Lower lobe of right lung (tissue), 2 donors: ENCODE results near the gene TFPI. TPM values are rescaled to one million over a fixed set of nuclear protein-coding genes. Genes with fewer than 3 reads are reported as not detected.
"Not testable (repeated sequence)": the region's sequence is repeated elsewhere in the genome, so short reads cannot be mapped to it uniquely, and the experiment has no call there.

Experiments used
- ATAC-seq, 2 donors: fragments of 200-7000 bp; cut with Tn5 transposase; one replicate each; pipeline ENCODE4 v1.9.1; 2020 to 2022; ENCODE audit warnings: mild to moderate bottlenecking in 2 of 2, moderate library complexity in 2 of 2
- DNase-seq: peaks from one replicate; pipeline ENCODE4 v3.0.0-alpha.2; 2020
- H3K27ac ChIP-seq: fragments of 200-600 bp; one replicate; pipeline ENCODE4 v1.8.0; 2022
- H3K27me3 ChIP-seq: fragments of 200-600 bp; one replicate; pipeline ENCODE4 v1.8.0; 2022; ENCODE audit warnings: low read depth
- H3K36me3 ChIP-seq: fragments of 200-600 bp; one replicate; pipeline ENCODE4 v1.8.0; 2022; ENCODE audit warnings: mild to moderate bottlenecking
- H3K4me1 ChIP-seq: fragments of 200-600 bp; one replicate; pipeline ENCODE4 v1.8.0; 2022
- H3K4me3 ChIP-seq: fragments of 200-600 bp; one replicate; pipeline ENCODE4 v1.8.0; 2022; ENCODE audit warnings: mild to moderate bottlenecking
- H3K9me3 ChIP-seq: fragments of 200-600 bp; one replicate; pipeline ENCODE4 v1.8.0; 2022
- CTCF ChIP-seq: fragments of 200-600 bp; IDR thresholded peaks from one replicate; pipeline ENCODE4 v1.8.0; 2022; ENCODE audit warnings: antibody characterized with exemption, mild to moderate bottlenecking
- intact Hi-C: fragments of 100-400 bp; cut with DNase I; formaldehyde crosslinking; loops from one replicate; pipeline ENCODE4 v1.11.0; 2022
- total RNA-seq: library from RNA; stranded (reverse); fragmentation: NEBNext Ultra II Directional; extraction: Animal tissue kit (Norgen Biotek cat#: 25700); gene quantifications from one replicate; pipeline ENCODE4 v1.2.1, GENCODE V29; 2021
- donor health status: DM: no; HTN: yes; CAD: no; lungs with severe emphysema.

Gene TFPI
- total RNA-seq, 1 donor from 2014 or later, result 311 TPM

- peaks cover 10% of the 10 kb centered on the region for H3K9me3 ChIP-seq
- ATAC-seq (no peak), DNase-seq (no peak)
- H3K4me1 ChIP-seq, result no peaks in the 10 kb centered on the region
- peaks cover 10% of the 10 kb centered on the region for H3K36me3 ChIP-seq
- TF ChIP-seq CTCF, result no peak
- no peak overlapping the region for H3K27ac ChIP-seq
- no peak overlapping the region for H3K4me3 ChIP-seq
- intact Hi-C loops, result no loop called here
- H3K27me3 ChIP-seq, result no peaks in the 10 kb centered on the region
These were observed 39.3 kb downstream of the TFPI start for GRCh38 chr2:187514930-187515329.

GRCh38 chr2:187514235-187514829, 39.9 kb downstream of the TFPI start:
- H3K27me3 ChIP-seq, H3K4me1 ChIP-seq, H3K9me3 ChIP-seq, DNase-seq, H3K27ac ChIP-seq, intact Hi-C loops, ATAC-seq, H3K36me3 ChIP-seq, H3K4me3 ChIP-seq: not testable (repeated sequence)

- intact Hi-C loops, H3K4me1 ChIP-seq, H3K27ac ChIP-seq, DNase-seq, H3K36me3 ChIP-seq, ATAC-seq, H3K4me3 ChIP-seq, H3K27me3 ChIP-seq: not testable (repeated sequence)
- H3K9me3 ChIP-seq, result peaks cover 11% of the 10 kb centered on the region
These were observed 40.6 kb downstream of the TFPI start for GRCh38 chr2:187513460-187514234.

- Histone ChIP-seq H3K27me3 (no peaks in the 10 kb centered on the region), H3K4me3 (no peak overlapping the region), H3K4me1 (no peaks in the 10 kb centered on the region), H3K27ac (no peak overlapping the region), H3K36me3 (no peaks in the 10 kb centered on the region), H3K9me3 (peaks cover 17% of the 10 kb centered on the region)
- no peak for TF ChIP-seq CTCF
- DNase-seq (no peak), ATAC-seq (no peak)
- intact Hi-C loops, result no loop called here
These were observed 42.6 kb downstream of the TFPI start for GRCh38 chr2:187511356-187512315.

- not testable (repeated sequence) for ATAC-seq
These were observed 43.5 kb downstream of the TFPI start for GRCh38 chr2:187510419-187511355.

GRCh38 chr2:187509667-187510417, 44.4 kb downstream of the TFPI start:
- Histone ChIP-seq H3K4me3 (no peak overlapping the region), H3K9me3 (peaks cover 15% of the 10 kb centered on the region), H3K4me1 (no peaks in the 10 kb centered on the region), H3K36me3 (no peaks in the 10 kb centered on the region), H3K27me3 (no peaks in the 10 kb centered on the region), H3K27ac (peak overlapping the region; percentile 0)
- DNase-seq (no peak), ATAC-seq (peak; percentile 61 to 82)
- intact Hi-C loops, result no loop called here
- TF ChIP-seq CTCF, result no peak

More at GRCh38 chr2:187510419-187511355, 43.5 kb downstream of the TFPI start:
- H3K4me3 ChIP-seq, H3K36me3 ChIP-seq, DNase-seq, H3K4me1 ChIP-seq, H3K27me3 ChIP-seq, intact Hi-C loops: not testable (repeated sequence)
- Histone ChIP-seq H3K9me3 (peaks cover 15% of the 10 kb centered on the region), H3K27ac (peak overlapping the region; percentile 0)
